ENCODE results near the gene CSTF1.

CSTF1 gene

GRCh38 chr20:56449459-56449858 lies 57.0 kb downstream of the CSTF1 start:
- no peak for DNase-seq (ENCODE audit: extremely low spot score)
- CTCF ChIA-PET: no interaction called here
- POLR2A ChIA-PET: no interaction called here
- TF ChIP-seq TARDBP (IDR thresholded peaks at IDR 0.05) (no peak), LEF1 (IDR thresholded peaks at IDR 0.05; ENCODE audit: borderline replicate concordance) (no peak), SUZ12 (IDR thresholded peaks at IDR 0.05) (no peak), NFRKB (IDR thresholded peaks at IDR 0.05) (no peak), ZNF384 (IDR thresholded peaks at IDR 0.05) (no peak)

- DNase-seq (ENCODE audit: extremely low spot score): no peak
- ChIA-PET CTCF (no interaction called here), POLR2A (no interaction called here)
- no peak for TF ChIP-seq BHLHE40 (IDR thresholded peaks at IDR 0.05; ENCODE audit: borderline replicate concordance)
- no peak for TF ChIP-seq NFRKB (IDR thresholded peaks at IDR 0.05)
- TF ChIP-seq ELF4 (IDR thresholded peaks at IDR 0.05): no peak
- no peak for TF ChIP-seq SUZ12 (IDR thresholded peaks at IDR 0.05)
- TF ChIP-seq SP1 (IDR thresholded peaks at IDR 0.05): no peak
- no peak for TF ChIP-seq TARDBP (IDR thresholded peaks at IDR 0.05)
- TF ChIP-seq FOXA1 (IDR thresholded peaks at IDR 0.05): no peak
- TF ChIP-seq CTBP1 (IDR thresholded peaks at IDR 0.05; ENCODE audit: borderline replicate concordance): no peak
- no peak for TF ChIP-seq ZNF384 (IDR thresholded peaks at IDR 0.05)
- TF ChIP-seq L3MBTL2 (conservative IDR thresholded peaks at IDR 0.05): no peak
- no peak for TF ChIP-seq LEF1 (IDR thresholded peaks at IDR 0.05; ENCODE audit: borderline replicate concordance)
- TF ChIP-seq FOXK2 (IDR thresholded peaks at IDR 0.05): no peak
- no peak for TF ChIP-seq PKNOX1 (IDR thresholded peaks at IDR 0.05)
- no peak for TF ChIP-seq HDGF (IDR thresholded peaks at IDR 0.05; ENCODE audit: borderline replicate concordance)
- no peak for TF ChIP-seq ARNT (IDR thresholded peaks at IDR 0.05)
Observed at GRCh38 chr20:56451056-56451765, 58.8 kb downstream of the CSTF1 start.

GRCh38 chr20:56453352-56453751 lies 60.9 kb downstream of the CSTF1 start:
- TF ChIP-seq ARNT (IDR thresholded peaks at IDR 0.05) (no peak), L3MBTL2 (conservative IDR thresholded peaks at IDR 0.05) (no peak), CTBP1 (IDR thresholded peaks at IDR 0.05; ENCODE audit: borderline replicate concordance) (no peak), FOXA1 (IDR thresholded peaks at IDR 0.05) (no peak), FOXK2 (IDR thresholded peaks at IDR 0.05) (no peak), PKNOX1 (IDR thresholded peaks at IDR 0.05) (no peak), HDGF (IDR thresholded peaks at IDR 0.05; ENCODE audit: borderline replicate concordance) (no peak), SP1 (IDR thresholded peaks at IDR 0.05) (no peak), BHLHE40 (IDR thresholded peaks at IDR 0.05; ENCODE audit: borderline replicate concordance) (no peak), FOXM1 (IDR thresholded peaks at IDR 0.05; ENCODE audit: borderline replicate concordance) (no peak), ELF4 (IDR thresholded peaks at IDR 0.05) (no peak), TARDBP (IDR thresholded peaks at IDR 0.05) (no peak), NFRKB (IDR thresholded peaks at IDR 0.05) (no peak), LEF1 (IDR thresholded peaks at IDR 0.05; ENCODE audit: borderline replicate concordance) (no peak)
- no peak for DNase-seq (ENCODE audit: extremely low spot score)
- CTCF ChIA-PET: no interaction called here
- POLR2A ChIA-PET: no interaction called here

- ChIA-PET POLR2A (no interaction called here), CTCF (no interaction called here)
- DNase-seq (ENCODE audit: extremely low spot score): no peak
- no peak for TF ChIP-seq FOXA1 (IDR thresholded peaks at IDR 0.05)
- no peak for TF ChIP-seq ARNT (IDR thresholded peaks at IDR 0.05)
- TF ChIP-seq ELF4 (IDR thresholded peaks at IDR 0.05): no peak
- no peak for TF ChIP-seq SUZ12 (IDR thresholded peaks at IDR 0.05)
- no peak for TF ChIP-seq BHLHE40 (IDR thresholded peaks at IDR 0.05; ENCODE audit: borderline replicate concordance)
Observed at GRCh38 chr20:56454754-56455153, 62.3 kb downstream of the CSTF1 start.

Data from HEK293T (cell line).